HTERT RPE-1 (cell line): Measurements from ENCODE around the gene SLAMF9.

Experiments used
- in situ Hi-C: fragments of 300-500 bp; cut with MboI; formaldehyde crosslinking; loops from 4 replicates; pipeline ENCODE4 v1.14.3; 2020; ENCODE audit warnings: low sequenced_read_pairs

The SLAMF9 gene

DNA sequence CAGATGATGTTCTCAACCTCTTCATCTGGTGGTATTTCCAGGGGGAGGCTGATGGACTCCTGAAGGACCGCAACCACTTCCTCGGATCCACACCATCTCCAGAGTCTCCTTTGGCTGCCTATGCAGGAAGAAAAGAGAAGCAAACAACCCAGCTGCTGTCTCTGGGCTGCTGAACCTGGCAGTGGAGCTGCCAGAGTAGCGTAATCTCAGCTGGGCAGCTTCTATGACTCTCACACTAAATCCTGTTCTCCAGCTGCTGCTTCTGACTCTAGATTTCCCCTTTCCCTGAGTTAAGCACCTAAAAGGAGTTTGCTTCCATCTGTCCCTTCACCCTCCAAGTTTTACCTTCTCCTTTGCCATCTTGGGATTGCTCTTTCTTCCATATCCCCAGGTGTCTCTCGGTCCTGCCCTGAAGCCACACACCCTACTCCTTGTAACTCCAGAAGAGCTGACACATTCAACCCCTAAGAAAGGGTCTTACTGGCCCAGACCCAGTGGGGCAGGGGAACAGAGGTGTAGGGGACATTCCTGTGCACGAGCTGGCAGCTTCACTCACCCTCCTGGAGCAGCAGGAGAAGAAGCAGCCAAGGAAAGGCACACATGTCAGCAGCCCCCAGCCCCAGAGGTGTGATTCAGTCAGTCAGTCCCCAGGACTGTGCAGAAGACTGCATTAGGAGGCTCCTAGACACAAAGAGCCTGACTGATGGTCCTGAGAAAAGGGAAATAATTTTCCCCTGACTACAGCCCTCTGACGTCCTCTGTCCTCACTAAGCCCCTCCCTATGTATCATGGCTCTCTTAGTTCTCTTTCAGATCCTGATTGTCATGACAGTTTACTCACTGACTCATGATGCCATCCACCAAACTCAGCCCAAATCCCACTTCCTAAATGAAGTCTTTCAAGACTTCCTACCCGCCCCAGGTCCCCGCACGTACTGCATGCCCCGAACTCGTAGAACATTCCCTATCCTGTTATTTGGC lies at the start of gene SLAMF9:
TSS of gene SLAMF9 (minus strand) at position 702 of the 980 bp plus-strand sequence. CDS start at position 602, 100 bp downstream.
- in situ Hi-C loops: no loop called here

DNA sequence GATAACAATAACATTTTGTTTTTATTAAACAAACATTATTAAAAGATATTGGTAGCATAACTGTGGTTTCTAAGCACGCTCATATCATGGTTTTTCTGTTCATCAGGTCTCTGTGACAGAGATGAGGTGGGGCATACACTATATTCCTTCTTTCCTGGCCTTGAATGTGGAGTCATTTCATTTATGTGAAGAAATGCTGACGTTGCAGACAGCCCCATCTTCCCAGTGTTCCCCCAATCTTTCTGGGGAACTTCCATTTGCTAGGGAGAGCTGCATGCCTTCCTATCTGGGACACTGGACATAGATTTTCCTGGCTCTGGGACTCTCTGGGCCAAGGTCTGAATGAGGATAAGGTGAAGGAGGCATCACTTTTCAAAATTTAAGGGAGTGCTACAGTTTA lies 47.4 kb upstream of the SLAMF9 start:
- in situ Hi-C loops: no loop called here

DNA sequence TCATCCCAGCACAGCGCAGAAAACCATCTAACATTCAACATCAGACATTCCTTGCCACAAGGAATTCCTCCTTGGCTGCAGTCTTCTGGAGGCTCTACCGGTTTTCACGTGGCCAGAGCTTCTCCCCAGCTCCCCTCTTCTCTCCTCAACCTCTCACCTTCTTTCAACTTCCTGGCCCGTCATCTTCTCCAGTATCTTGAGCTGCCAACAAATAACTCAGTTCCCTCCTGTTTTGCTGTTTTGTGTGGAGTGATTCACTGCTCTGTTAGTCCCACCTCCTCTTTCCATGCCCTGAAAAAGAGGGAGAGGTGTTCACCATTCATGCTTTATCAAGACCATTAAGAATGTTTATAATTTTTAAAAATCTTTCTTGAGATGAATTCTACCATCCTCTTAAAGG lies 45.2 kb upstream of the SLAMF9 start:
- in situ Hi-C loops: no loop called here

DNA sequence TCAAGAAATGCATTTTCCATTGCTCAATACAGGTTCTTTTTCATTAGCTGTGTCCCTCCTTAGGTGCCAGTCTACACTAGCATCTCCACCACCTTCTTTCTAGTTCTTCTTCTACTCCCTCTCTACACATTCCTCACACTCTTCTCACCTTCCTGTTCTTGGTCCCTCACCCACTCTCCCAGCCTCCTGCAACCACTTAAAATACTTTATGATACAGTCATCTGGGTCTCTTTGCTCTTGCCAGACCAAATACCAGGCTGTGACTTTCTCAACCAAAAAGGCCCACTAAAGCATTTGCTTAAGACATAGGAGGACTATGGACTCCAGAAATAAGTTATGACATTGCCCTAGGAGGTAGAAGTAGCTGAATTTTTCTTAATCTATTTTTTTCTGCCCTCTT lies 42.6 kb upstream of the SLAMF9 start:
- in situ Hi-C loops: no loop called here

DNA sequence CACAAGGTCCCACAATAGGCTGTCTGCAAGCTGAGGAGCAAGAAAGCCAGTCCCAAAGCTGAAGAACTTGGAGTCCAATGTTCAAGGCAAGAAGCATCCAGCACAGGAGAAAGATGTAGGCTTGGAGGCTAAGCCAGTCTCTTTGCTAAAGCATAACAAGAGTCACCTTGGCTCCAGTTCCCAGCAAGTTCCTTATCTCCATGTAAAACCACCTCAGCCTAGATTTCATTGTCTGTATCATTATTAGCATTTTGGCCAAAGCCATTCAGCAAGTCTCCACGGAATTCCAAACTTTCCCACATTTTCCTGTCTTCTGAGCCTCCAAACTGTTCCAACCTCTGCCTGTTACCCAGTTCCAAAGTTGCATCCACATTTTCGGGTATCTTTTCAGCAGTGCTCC lies 40.9 kb upstream of the SLAMF9 start:
- in situ Hi-C loops: no loop called here

DNA sequence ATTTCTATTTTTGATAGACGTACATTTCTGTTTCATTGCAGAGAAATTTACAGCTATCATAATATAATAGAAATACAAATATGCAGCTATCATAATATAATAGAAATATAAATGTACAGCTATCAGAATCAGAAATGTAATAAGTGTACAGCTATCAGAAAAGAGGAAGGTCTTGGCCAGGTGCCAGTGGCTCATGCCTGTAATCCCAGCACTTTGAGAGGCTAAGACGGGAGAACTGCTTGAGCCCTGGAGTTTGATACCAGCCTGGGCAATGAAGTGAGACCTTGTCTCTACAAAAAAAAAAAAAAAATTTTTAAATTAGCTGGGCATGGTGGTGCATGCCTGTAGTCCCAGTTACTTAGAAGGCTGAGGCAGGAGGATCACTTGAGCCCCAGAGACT lies 39.9 kb upstream of the SLAMF9 start:
- in situ Hi-C loops: no loop called here

DNA sequence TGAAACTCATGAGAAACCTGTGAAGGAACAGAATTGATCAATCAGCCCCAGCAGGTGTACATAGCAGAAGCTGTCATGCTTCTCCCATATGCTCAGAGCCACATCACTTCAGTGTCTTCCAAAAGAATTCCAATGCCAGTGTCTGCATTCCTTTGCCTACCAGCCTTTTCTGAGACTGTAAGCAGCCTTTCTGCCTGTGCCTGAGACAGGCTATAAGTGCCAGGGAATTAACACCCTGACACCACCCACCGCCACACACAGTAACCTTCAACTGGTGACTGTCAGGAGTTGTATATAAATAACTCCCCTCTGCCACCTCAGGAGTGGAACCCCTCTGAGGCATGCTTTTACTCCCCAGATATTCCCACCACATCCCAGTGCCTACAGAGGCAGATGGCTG lies 38.1 kb upstream of the SLAMF9 start:
- in situ Hi-C loops: no loop called here

DNA sequence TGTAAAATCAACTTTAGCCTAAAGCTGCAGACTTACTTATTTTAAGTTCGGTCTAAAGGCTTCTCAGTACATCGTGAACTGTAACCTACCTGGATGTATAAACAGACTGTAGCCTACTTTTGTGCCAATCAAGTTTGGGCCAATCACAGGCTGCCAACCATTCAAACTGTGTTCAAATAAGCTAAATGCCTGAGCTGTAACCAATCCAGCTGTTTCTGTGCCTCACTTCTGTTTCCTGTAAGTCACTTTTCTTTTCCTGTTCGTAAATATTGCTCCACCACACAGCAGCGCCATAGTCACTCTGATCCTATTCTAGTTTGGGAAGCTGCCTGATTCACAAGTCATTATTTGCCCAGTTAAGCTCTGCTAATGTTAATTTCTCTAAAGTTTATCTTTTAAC lies 37.5 kb upstream of the SLAMF9 start:
- in situ Hi-C loops: no loop called here

DNA sequence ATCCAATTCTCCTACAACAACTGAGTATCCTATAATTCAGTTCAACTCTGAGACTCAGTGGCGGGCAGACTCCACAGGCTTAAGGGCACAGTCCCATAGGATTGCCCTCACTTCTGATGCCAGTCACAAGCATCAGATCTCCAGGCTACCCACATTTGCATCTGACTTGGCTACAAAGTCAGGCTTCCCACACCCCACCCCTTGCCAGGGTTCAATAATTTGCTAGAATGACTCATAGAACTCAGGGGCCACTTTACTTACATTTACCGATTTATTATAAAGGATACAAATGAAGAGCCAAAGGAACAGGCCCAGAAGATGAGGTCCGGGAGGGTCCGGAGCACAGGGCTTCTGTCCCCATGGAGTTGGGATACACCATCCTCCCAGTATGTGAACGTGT lies 36.0 kb upstream of the SLAMF9 start:
- in situ Hi-C loops: no loop called here

DNA sequence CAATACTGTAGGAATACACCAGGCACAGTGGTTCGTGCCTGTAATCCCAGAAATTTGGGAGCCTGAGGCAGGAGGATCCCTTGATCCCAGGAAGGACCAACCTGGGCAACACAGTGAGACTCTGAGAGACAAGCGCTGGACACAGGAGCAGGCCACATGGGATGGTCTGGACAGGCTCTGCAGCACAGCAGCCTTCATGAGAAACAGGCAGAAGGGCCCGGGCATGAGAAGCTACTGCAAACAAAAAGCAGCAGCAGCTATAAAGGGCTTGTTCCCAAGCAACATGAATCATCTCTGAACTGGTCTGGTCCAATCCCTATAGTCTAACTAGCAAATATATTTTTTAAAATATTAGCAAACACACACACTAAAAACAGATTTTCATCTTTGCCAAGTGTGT lies 35.5 kb upstream of the SLAMF9 start:
- in situ Hi-C loops: no loop called here

DNA sequence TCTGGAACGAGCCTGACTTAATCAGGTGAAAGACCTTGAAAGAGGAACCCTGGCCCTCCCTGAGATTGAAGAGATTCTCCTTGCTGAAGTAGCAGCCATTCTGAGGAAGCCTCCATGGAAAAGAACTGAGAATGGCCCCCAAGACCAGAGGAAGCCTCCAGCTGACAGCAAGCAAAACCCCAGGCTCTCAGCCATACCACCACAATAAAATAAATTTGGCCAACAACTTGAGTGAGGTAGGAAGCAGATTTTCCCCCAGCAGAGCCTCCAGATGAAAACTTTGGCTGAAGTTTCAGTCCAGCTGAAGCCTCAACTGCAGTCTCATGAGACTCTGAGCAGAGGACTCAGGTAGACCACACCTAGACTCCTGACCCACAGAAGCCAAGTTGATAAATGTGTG lies 34.0 kb upstream of the SLAMF9 start:
- in situ Hi-C loops: no loop called here

DNA sequence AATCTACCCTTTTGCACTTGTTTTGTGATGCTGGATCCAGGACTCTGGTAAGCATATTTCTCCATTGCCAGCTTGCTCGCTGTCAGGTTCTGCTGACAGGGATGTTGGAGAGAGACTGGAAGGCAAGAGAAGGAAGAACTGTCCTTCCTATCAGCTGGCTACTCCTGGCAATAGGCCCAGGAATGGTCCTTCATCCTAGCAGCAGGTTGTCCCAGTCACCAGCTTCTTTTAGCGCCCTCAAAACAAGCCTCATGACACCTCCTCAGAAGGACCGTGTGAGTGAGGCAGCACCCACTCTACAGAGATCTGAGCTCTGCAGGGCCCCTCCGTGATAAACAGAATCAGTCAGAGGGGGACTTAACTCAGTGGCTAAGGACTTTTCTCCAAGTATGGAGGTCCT lies 33.1 kb upstream of the SLAMF9 start:
- in situ Hi-C loops: no loop called here

DNA sequence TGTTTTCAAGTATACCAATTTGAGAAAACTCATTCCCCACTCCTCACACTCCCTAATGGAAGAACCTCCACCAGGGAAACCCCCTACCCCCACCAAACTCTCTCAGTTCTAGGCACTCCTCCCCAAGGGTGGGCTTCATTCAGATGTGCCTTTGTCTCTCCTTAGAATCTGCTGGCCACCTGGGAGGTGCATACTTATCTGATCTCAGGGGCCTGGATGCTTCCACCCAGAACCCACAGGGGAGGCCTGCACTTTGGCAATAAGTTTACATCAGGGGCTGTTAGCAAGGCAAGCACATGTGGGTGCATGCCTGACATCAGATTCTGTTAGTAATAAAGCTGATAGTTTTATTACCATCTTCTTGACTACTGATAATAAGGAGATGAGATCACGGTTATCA lies 32.5 kb upstream of the SLAMF9 start:
- in situ Hi-C loops: no loop called here

DNA sequence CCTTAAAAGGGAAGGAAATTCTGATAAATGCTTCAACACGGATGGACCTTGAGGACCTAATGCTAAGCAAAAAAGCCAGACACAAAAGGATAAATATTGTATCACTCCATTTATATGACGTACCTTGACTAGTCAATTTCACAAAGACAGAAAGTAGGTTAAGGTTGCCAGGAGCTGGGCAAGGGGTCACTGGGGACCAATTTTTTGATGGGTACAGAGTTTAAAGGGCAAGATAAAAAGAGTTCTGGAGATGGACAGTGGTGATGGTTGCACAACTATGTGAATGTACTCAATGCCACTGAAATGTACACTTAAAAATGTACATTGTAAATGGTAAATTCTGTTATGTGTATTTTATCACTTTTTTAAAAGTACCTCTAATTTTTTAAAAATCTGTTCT lies 32.1 kb upstream of the SLAMF9 start:
- in situ Hi-C loops: no loop called here

DNA sequence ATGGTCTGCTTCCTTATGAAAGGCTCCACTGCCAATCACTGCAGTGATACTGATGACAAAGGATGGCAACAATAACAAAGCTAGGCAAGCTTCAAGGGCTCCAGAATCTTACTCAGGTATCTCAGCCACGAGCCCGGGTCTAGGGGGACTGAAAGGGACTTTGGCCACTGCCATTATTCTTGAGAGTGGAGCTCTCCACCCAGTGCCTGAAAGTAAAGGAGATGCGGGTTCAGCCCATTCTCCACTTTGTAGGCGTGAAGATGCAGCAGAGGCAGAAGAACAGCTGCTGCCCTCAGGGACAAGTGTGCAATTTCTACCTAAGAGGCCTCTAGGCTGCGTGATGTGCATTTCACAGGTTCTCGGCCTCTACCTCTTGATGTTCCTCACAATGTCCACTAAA lies 31.4 kb upstream of the SLAMF9 start:
- in situ Hi-C loops: no loop called here

DNA sequence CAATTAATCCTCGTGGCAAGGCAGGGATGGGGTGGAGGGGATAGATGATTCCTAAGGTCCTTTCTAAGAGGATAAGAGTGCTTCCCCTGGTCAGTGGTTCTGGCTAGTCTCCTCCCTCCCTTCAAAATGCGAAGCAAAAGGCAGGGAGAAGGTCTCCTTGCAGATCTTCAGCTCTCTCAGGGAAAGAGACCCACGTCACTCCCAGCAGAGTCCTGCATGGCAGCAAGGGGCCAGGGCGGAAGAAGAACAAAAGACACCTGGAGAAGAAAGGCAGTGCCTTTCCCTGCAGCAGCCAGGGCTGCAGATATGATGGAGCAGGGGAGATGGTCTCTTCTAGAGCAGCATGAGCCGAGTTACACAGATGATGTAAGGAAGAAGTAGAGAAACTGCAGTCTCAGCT lies 29.6 kb upstream of the SLAMF9 start:
- in situ Hi-C loops: no loop called here

DNA sequence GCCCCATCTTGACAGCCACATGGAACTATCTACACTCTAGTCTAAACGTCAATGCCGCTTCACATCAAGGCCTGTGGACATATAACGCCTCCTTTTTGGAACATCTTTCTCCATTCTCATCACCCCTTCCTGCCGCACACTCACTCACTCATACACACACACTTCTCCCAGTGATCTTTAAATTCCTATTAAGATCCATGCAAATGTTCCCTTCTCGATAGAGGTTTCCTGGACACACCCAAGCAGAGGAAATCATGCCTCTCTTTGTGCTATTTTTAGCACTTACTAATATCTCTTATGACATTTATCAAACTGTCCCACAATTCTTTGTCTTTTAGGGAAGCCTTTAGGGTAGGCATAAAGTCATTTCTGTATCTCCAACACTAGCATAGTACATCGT lies 28.2 kb upstream of the SLAMF9 start:
- in situ Hi-C loops: no loop called here

DNA sequence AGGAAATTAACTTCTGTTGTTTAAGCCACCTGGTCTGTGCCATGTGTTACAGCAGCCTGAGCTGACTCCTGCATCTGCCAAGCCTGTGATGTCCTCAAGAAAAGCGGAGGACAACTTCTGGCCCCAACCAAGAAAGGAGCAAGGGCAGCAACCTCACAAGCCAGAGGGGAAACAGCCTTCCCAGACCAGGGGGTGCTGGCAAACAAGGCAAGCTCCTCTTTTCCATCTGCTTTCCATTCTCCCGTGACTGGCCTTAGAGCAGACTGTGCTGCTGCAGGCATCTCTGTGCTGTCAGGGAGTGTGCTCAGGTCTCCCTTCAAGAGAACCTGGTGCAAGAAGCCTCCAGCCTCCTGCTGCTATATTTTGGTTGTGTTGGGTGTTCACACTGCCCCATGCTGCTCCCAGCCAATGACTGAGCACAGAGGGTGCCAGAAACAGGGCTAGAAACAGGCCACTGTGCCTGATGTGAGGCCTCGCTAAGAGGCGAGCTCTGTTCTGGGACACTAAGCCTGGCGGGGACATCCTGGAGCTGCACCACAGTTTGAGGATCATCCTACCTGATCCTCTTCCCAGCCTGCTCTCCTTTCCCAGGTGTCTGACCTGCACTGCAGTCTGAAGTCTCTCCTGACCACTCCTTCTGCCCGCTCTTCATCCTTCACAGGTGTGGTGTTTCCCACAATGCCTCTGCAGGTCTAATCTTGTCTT lies 27.5 kb upstream of the SLAMF9 start:
- in situ Hi-C loops: no loop called here

DNA sequence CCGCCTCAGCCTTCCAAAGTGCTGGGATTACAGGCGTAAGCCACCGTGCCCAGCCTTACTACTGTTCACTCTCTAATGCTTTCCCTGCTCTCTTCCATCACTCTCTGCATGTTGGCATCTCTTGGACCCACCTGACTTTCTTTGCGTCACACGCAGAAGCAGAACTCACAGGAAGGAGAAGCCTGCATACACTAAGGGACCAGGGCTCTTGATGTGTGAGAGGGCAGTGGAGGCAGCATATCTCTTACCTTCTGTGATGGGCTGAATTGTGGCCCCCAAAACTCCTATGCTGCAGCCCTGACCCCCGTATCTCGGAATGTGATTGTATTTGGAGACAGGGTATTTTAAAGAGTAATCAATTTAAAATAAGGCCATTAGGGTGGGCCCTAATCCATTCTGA lies 26.7 kb upstream of the SLAMF9 start:
- in situ Hi-C loops: no loop called here

DNA sequence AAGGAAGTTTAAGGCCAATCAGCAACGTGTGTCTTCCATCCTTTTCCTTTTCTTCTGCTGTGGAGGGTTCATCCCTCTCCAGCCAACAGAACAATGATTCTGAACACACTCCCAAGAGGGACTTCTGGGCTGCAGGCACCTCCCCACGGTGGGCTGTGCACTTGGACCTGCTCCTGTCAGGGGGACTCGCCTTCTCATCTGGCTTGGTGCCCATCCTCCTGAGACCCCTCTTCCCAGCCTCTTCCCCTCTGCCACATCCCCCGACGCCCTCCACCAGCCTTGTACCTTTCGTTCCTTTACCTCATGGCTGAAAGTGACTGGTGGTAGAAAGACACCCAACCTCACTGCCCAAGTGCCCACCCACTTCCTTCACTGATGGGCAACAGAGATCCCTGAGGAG lies 26.0 kb upstream of the SLAMF9 start:
- in situ Hi-C loops: no loop called here

DNA sequence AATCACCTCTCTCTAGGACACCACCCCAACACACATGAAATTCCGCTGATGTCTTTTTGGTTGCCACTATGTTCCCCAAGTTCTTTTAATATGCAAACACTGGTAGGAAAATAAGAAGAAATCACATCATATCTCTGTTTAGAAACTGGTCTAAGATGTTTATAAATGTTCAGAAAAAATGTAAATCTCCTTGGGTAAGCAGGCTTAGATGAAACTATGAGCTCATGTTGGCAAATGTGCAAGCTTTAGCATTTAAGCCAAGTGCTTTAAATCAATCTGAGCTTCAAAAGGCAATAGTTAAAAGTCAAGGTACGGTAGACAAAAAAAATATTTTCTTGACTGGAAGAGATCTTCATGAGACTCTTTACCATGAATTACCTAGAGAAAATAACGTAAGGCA lies 25.2 kb upstream of the SLAMF9 start:
- in situ Hi-C loops: no loop called here

DNA sequence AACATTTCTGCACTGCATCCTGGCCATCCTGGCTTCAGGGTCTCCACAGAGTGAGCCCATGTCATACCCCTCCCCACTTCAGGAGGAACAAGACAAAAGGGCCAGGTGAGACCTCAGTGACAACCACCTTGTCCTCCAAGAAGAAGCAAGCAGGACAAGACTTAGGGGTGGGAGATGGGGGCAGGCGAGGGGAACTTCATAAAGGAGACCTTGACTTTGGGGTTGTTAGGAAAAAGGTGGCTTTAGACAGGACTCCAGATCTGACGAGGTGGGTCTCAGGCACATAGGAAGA lies 24.0 kb upstream of the SLAMF9 start:
- in situ Hi-C loops: no loop called here
